ENCODE results near the gene CYTH1.

CYTH1 gene

DNA sequence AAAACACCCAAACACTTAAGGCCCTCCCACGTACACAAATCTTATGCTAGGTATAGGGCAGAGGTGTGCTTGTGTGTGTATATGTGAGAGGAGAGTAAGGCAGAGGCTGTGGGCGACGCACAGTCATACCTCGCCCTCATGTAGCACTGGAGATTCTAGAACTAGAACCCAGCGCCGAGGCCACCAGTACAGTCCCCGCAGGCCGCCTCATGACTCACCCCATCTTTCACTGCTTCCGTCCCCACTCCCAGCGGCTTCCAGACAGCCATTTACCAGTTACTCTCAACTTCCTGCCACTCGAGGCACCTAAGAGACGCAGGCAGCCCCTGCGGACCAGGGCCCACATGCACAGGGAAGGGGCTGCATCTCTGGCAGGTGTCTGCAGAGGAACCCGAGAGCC, 23.2 kb upstream of the CYTH1 start:
- H3K36me3 ChIP-seq (ENCODE audit: insufficient read depth, low read length), result peaks cover 88% of the 10 kb centered on the region
- H3K4me1 ChIP-seq (ENCODE audit: insufficient read depth, low read length), result no peaks in the 10 kb centered on the region
- TF ChIP-seq, protein P1, sequence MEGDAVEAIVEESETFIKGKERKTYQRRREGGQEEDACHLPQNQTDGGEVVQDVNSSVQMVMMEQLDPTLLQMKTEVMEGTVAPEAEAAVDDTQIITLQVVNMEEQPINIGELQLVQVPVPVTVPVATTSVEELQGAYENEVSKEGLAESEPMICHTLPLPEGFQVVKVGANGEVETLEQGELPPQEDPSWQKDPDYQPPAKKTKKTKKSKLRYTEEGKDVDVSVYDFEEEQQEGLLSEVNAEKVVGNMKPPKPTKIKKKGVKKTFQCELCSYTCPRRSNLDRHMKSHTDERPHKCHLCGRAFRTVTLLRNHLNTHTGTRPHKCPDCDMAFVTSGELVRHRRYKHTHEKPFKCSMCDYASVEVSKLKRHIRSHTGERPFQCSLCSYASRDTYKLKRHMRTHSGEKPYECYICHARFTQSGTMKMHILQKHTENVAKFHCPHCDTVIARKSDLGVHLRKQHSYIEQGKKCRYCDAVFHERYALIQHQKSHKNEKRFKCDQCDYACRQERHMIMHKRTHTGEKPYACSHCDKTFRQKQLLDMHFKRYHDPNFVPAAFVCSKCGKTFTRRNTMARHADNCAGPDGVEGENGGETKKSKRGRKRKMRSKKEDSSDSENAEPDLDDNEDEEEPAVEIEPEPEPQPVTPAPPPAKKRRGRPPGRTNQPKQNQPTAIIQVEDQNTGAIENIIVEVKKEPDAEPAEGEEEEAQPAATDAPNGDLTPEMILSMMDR (IDR thresholded peaks at IDR 0.05; ENCODE audit: borderline replicate concordance, extremely low read depth, low read length, poor library complexity, severe bottlenecking), result no peak
- TF ChIP-seq EZH2 (IDR thresholded peaks at IDR 0.05; ENCODE audit: borderline replicate concordance, low read depth, low read length, severe bottlenecking), result no peak
- no peak overlapping the region for H3K27ac ChIP-seq (ENCODE audit: low read length)
- no peaks in the 10 kb centered on the region for H3K27me3 ChIP-seq (ENCODE audit: insufficient read depth, low read length, poor library complexity)
- no peak for DNase-seq
- no peaks in the 10 kb centered on the region for H3K9me3 ChIP-seq (ENCODE audit: insufficient read depth, low read length, severe bottlenecking)
- no peak overlapping the region for H3K4me3 ChIP-seq (ENCODE audit: low read depth in 1 of 2, low read length in 2 of 2)
- no peak overlapping the region for H3K9ac ChIP-seq (ENCODE audit: low read depth, low read length)
- ATAC-seq (ENCODE audit: insufficient read depth, low read depth), result peak; percentile 14; the same call in 1 of the 3 replicates
- no peak overlapping the region for H2AFZ ChIP-seq (ENCODE audit: low read depth, low read length)
- no peaks in the 10 kb centered on the region for H3K79me2 ChIP-seq (ENCODE audit: insufficient read depth, low read length)
- H3K4me2 ChIP-seq (ENCODE audit: insufficient read depth, low read length), result no peak overlapping the region
- H4K20me1 ChIP-seq (ENCODE audit: insufficient read depth, low read length), result peaks cover 11% of the 10 kb centered on the region

GRCh38 chr17:78804777-78805176, 22.7 kb upstream of the CYTH1 start:
- no peaks in the 10 kb centered on the region for H3K27me3 ChIP-seq (ENCODE audit: insufficient read depth, low read length, poor library complexity)
- H3K4me3 ChIP-seq (ENCODE audit: low read depth in 1 of 2, low read length in 2 of 2), result no peak overlapping the region
- no peaks in the 10 kb centered on the region for H3K9me3 ChIP-seq (ENCODE audit: insufficient read depth, low read length, severe bottlenecking)
- H3K4me1 ChIP-seq (ENCODE audit: insufficient read depth, low read length), result no peaks in the 10 kb centered on the region
- H3K4me2 ChIP-seq (ENCODE audit: insufficient read depth, low read length), result no peak overlapping the region
- no peak for ATAC-seq (ENCODE audit: insufficient read depth, low read depth)
- peaks cover 87% of the 10 kb centered on the region for H3K36me3 ChIP-seq (ENCODE audit: insufficient read depth, low read length)
- H2AFZ ChIP-seq (ENCODE audit: low read depth, low read length), result no peak overlapping the region
- peaks cover 12% of the 10 kb centered on the region for H4K20me1 ChIP-seq (ENCODE audit: insufficient read depth, low read length)
- TF ChIP-seq, protein P1 (IDR thresholded peaks at IDR 0.05; ENCODE audit: borderline replicate concordance, extremely low read depth, low read length, poor library complexity, severe bottlenecking), result no peak
- TF ChIP-seq EZH2 (IDR thresholded peaks at IDR 0.05; ENCODE audit: borderline replicate concordance, low read depth, low read length, severe bottlenecking), result no peak
- no peak overlapping the region for H3K9ac ChIP-seq (ENCODE audit: low read depth, low read length)
- no peak overlapping the region for H3K27ac ChIP-seq (ENCODE audit: low read length)
- no peaks in the 10 kb centered on the region for H3K79me2 ChIP-seq (ENCODE audit: insufficient read depth, low read length)
- DNase-seq, result no peak

GRCh38 chr17:78803186-78803845, 21.2 kb upstream of the CYTH1 start:
- ATAC-seq (ENCODE audit: insufficient read depth, low read depth) (no peak), DNase-seq (no peak)
- H3K36me3 ChIP-seq (ENCODE audit: insufficient read depth, low read length), result peaks cover 87% of the 10 kb centered on the region
- peaks cover 16% of the 10 kb centered on the region for H4K20me1 ChIP-seq (ENCODE audit: insufficient read depth, low read length)
- H3K79me2 ChIP-seq (ENCODE audit: insufficient read depth, low read length), result no peaks in the 10 kb centered on the region
- no peak for TF ChIP-seq EZH2 (IDR thresholded peaks at IDR 0.05; ENCODE audit: borderline replicate concordance, low read depth, low read length, severe bottlenecking)
- TF ChIP-seq, protein P1 (IDR thresholded peaks at IDR 0.05; ENCODE audit: borderline replicate concordance, extremely low read depth, low read length, poor library complexity, severe bottlenecking), result no peak
- no peaks in the 10 kb centered on the region for H3K9me3 ChIP-seq (ENCODE audit: insufficient read depth, low read length, severe bottlenecking)
- no peak overlapping the region for H2AFZ ChIP-seq (ENCODE audit: low read depth, low read length)
- H3K4me3 ChIP-seq (ENCODE audit: low read depth in 1 of 2, low read length in 2 of 2), result no peak overlapping the region
- no peaks in the 10 kb centered on the region for H3K4me1 ChIP-seq (ENCODE audit: insufficient read depth, low read length)
- H3K9ac ChIP-seq (ENCODE audit: low read depth, low read length), result no peak overlapping the region
- no peak overlapping the region for H3K27ac ChIP-seq (ENCODE audit: low read length)
- no peak overlapping the region for H3K4me2 ChIP-seq (ENCODE audit: insufficient read depth, low read length)
- no peaks in the 10 kb centered on the region for H3K27me3 ChIP-seq (ENCODE audit: insufficient read depth, low read length, poor library complexity)

All from DND-41 (cell line).